Stimulated activated CD4-positive, alpha-beta T cell treated with anti-CD3 and anti-CD28 coated beads, Interleukin-15, amount 100 ng/mL, for 1 hour (primary cell): Measurements from ENCODE around the gene TAF4B.
"Not testable (repeated sequence)": the region's sequence is repeated elsewhere in the genome, so short reads cannot be mapped to it uniquely, and the experiment has no call there.

Experiments
- DNase-seq, 2 donors: peaks; one replicate each; pipeline ENCODE4 v3.0.0-alpha.2; 2020; ENCODE audit warnings: low read depth in 1 of 2, low spot score in 1 of 2

TAF4B gene

GRCh38 chr18:26226229-26227050 lies at the start of gene TAF4B:
TSS of gene TAF4B (plus strand) at chr18:26226445. CDS start at chr18:26226934, 489 bp downstream.
- DNase-seq: peak; percentile 88 to 95

- no peak for DNase-seq
Observed at GRCh38 chr18:26181343-26181826, 44.9 kb upstream of the TAF4B start.

- no peak for DNase-seq
Observed at GRCh38 chr18:26183395-26184112, 42.7 kb upstream of the TAF4B start.

- DNase-seq: no peak
Observed at GRCh38 chr18:26185267-26185666, 41.0 kb upstream of the TAF4B start.

GRCh38 chr18:26190506-26190905 lies 35.7 kb upstream of the TAF4B start:
- DNase-seq: peak in 1 of 2 donors; percentile 6

- no peak for DNase-seq
Observed at GRCh38 chr18:26192233-26192632, 34.0 kb upstream of the TAF4B start.

- DNase-seq: no peak
Observed at GRCh38 chr18:26196605-26197004, 29.6 kb upstream of the TAF4B start.

- DNase-seq: not testable (repeated sequence)
Observed at GRCh38 chr18:26202001-26202400, 24.2 kb upstream of the TAF4B start.

GRCh38 chr18:26205318-26205717 lies 20.9 kb upstream of the TAF4B start:
- DNase-seq: no peak

GRCh38 chr18:26206488-26206887 lies 19.8 kb upstream of the TAF4B start:
- DNase-seq: no peak

- no peak for DNase-seq
Observed at GRCh38 chr18:26207937-26208336, 18.3 kb upstream of the TAF4B start.

- DNase-seq: no peak
Observed at GRCh38 chr18:26208977-26209376, 17.3 kb upstream of the TAF4B start.

- no peak for DNase-seq
Observed at GRCh38 chr18:26210147-26210546, 16.1 kb upstream of the TAF4B start.

- no peak for DNase-seq
Observed at GRCh38 chr18:26215247-26215970, 10.8 kb upstream of the TAF4B start.

GRCh38 chr18:26225022-26225693 lies 1.1 kb upstream of the TAF4B start:
- no peak for DNase-seq

GRCh38 chr18:26225915-26226228 lies 373 bp upstream of the TAF4B start:
- no peak for DNase-seq

GRCh38 chr18:26227051-26227670 lies 916 bp downstream of the TAF4B start:
- DNase-seq: no peak

- DNase-seq: no peak
Observed at GRCh38 chr18:26228562-26229260, 2.5 kb downstream of the TAF4B start.

GRCh38 chr18:26230497-26230896 lies 4.3 kb downstream of the TAF4B start:
- no peak for DNase-seq

GRCh38 chr18:26233208-26233607 lies 7.0 kb downstream of the TAF4B start:
- DNase-seq: no peak
